ENCODE measurements around the gene CSTF1.

DNA sequence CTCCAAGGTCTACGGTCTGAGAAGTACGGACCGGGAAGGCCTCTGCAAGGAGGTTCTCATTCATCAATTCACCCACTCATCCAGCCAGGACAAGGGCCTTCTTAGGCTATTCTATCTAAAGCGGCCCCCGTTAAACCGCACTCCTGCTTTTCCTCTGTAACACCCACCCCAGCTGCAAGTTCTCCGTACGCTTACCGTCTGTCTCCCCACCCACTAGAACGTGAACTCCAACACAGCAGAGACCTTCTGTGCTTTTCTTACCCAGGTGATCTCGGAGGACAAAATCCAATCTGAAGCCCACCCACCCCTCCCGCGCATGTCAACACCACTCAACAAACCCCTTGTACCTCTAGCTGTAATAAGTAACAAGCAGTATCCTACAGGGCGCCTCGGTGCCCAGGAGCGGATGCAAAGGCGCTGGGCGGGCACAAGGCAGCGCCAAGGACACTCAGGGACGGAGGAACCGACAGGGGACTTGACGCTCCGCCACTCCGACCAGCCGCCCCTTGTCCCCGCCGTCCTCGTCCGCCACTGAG, 781 bp upstream of the CSTF1 start:
- TF ChIP-seq CTCF (IDR thresholded peaks at IDR 0.05) = no peak
- TF ChIP-seq POLR2A (IDR thresholded peaks at IDR 0.05) = no peak

Measured in transverse colon (tissue), 3 donors.